ENCODE results near the gene SBF2. TPM values are rescaled to one million over a fixed set of nuclear protein-coding genes. Genes with fewer than 3 reads are reported as not detected.

SBF2 gene
- total RNA-seq, 1 donor: 61.2 TPM

DNA sequence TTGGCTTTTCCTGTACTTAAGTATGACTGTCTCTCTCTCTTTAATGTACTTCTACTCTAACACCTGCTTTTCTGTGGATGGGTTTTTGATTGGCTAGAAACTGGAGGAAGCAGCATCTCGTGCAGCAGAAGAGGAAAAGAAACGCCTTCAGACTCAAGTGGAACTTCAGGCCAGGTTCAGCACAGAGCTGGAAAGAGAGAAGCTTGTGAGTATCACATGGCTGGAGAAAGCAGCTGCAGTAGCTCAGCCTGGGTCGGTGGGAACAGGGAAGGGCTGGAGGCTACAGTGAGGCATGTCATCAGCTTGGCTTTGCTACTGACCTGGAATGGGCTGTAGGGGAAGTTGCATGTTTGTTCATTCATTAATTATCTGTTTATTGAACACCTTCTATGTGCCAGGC, 555.9 kb downstream of the SBF2 start:
- Histone ChIP-seq H3K79me2 (ENCODE audit: insufficient read depth, low read length) (peaks cover 12% of the 10 kb centered on the region), H3K4me1 (ENCODE audit: insufficient read depth, low read length) (no peaks in the 10 kb centered on the region), H3K9me3 (ENCODE audit: low read depth, low read length) (no peaks in the 10 kb centered on the region), H4K20me1 (ENCODE audit: insufficient read depth, low read length) (no peaks in the 10 kb centered on the region), H3K4me2 (ENCODE audit: insufficient read depth, low read length) (no peak overlapping the region), H3K27ac (ENCODE audit: low read depth, low read length) (no peak overlapping the region), H3K4me3 (ENCODE audit: insufficient read depth, low read length) (no peak overlapping the region), H3K36me3 (ENCODE audit: insufficient read depth, low read length) (peaks cover 41% of the 10 kb centered on the region), H3K27me3 (ENCODE audit: insufficient read depth, low read length) (no peaks in the 10 kb centered on the region), H2AFZ (ENCODE audit: low read length) (no peak overlapping the region)
- DNase-seq (ENCODE audit: insufficient read length, low spot score, missing footprints): no peak
- TF ChIP-seq, protein P1, sequence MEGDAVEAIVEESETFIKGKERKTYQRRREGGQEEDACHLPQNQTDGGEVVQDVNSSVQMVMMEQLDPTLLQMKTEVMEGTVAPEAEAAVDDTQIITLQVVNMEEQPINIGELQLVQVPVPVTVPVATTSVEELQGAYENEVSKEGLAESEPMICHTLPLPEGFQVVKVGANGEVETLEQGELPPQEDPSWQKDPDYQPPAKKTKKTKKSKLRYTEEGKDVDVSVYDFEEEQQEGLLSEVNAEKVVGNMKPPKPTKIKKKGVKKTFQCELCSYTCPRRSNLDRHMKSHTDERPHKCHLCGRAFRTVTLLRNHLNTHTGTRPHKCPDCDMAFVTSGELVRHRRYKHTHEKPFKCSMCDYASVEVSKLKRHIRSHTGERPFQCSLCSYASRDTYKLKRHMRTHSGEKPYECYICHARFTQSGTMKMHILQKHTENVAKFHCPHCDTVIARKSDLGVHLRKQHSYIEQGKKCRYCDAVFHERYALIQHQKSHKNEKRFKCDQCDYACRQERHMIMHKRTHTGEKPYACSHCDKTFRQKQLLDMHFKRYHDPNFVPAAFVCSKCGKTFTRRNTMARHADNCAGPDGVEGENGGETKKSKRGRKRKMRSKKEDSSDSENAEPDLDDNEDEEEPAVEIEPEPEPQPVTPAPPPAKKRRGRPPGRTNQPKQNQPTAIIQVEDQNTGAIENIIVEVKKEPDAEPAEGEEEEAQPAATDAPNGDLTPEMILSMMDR (IDR thresholded peaks at IDR 0.05; ENCODE audit: extremely low read depth, low read depth, low read length): no peak

DNA sequence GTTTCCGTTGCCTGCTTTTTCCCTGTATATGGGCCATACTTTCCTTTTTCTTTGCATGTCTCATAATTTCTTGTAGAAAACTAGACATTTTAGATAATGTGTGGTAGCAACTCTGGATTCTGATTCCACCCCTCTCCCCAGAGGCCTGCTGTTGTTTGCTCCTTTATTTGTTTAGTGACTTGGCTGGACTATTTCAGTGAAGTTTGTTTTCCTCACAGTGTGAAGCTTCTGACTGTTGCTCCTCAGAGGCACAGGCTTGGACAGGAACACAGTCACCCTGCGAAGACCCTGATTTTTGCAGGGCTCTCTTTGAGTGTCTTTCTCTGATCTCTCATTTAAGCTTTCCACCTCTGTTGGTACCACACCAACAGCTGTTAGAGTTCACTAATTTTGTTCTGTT, 557.7 kb downstream of the SBF2 start:
- Histone ChIP-seq H4K20me1 (ENCODE audit: insufficient read depth, low read length) (no peaks in the 10 kb centered on the region), H2AFZ (ENCODE audit: low read length) (no peak overlapping the region), H3K27ac (ENCODE audit: low read depth, low read length) (no peak overlapping the region), H3K27me3 (ENCODE audit: insufficient read depth, low read length) (no peaks in the 10 kb centered on the region), H3K9me3 (ENCODE audit: low read depth, low read length) (no peaks in the 10 kb centered on the region), H3K4me1 (ENCODE audit: insufficient read depth, low read length) (no peaks in the 10 kb centered on the region), H3K4me3 (ENCODE audit: insufficient read depth, low read length) (no peak overlapping the region), H3K79me2 (ENCODE audit: insufficient read depth, low read length) (peaks cover 12% of the 10 kb centered on the region), H3K4me2 (ENCODE audit: insufficient read depth, low read length) (no peak overlapping the region), H3K36me3 (ENCODE audit: insufficient read depth, low read length) (peaks cover 45% of the 10 kb centered on the region)
- DNase-seq (ENCODE audit: insufficient read length, low spot score, missing footprints): no peak
- TF ChIP-seq, protein P1 (IDR thresholded peaks at IDR 0.05; ENCODE audit: extremely low read depth, low read depth, low read length): no peak

DNA sequence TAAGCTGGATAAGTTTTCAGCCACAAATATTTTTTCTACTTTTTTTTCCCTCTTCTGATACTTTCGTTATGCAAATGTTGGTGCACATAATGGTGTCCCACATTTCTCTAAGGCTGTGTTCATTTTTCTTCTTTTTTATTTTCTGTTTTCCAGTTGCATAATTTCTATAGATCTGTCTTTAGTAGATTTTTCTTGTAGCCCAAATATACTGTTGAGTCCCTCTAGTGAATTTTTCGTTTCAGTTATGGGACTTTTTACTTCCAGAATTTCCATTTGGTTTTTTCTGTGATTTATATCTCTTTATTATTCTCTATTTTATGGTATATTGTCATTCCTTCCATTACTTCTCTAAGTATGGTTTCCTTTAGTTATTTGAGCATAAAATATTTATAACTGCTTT, 558.1 kb downstream of the SBF2 start:
- peaks cover 12% of the 10 kb centered on the region for H3K79me2 ChIP-seq (ENCODE audit: insufficient read depth, low read length)
- no peaks in the 10 kb centered on the region for H4K20me1 ChIP-seq (ENCODE audit: insufficient read depth, low read length)
- no peak overlapping the region for H3K4me2 ChIP-seq (ENCODE audit: insufficient read depth, low read length)
- H3K4me1 ChIP-seq (ENCODE audit: insufficient read depth, low read length): no peaks in the 10 kb centered on the region
- no peak overlapping the region for H3K4me3 ChIP-seq (ENCODE audit: insufficient read depth, low read length)
- no peak overlapping the region for H3K27ac ChIP-seq (ENCODE audit: low read depth, low read length)
- TF ChIP-seq, protein P1 (IDR thresholded peaks at IDR 0.05; ENCODE audit: extremely low read depth, low read depth, low read length): no peak
- H3K36me3 ChIP-seq (ENCODE audit: insufficient read depth, low read length): peaks cover 42% of the 10 kb centered on the region
- no peak for DNase-seq (ENCODE audit: insufficient read length, low spot score, missing footprints)
- H3K9me3 ChIP-seq (ENCODE audit: low read depth, low read length): no peaks in the 10 kb centered on the region
- H2AFZ ChIP-seq (ENCODE audit: low read length): no peak overlapping the region
- H3K27me3 ChIP-seq (ENCODE audit: insufficient read depth, low read length): no peaks in the 10 kb centered on the region

DNA sequence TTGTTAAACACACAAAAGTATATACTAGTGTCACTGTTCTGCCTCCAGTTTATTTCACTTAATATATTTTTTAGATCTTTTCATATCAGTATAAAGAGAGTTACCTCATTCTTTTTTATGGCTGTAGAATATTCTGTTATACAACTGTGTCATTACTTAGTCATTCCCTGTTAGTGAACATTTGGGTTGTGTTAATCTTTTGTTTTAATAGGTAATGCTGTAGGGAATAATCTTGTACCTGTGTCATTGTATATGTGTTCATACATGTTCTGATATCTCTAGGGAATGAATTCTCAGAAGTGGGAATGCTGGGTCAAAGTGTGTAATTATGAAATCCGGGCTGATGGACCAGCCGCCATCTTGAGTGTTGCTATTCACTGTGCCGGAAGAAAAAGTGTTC, 558.8 kb downstream of the SBF2 start:
- H3K36me3 ChIP-seq (ENCODE audit: insufficient read depth, low read length): peaks cover 40% of the 10 kb centered on the region

More for the DNA sequence above, 558.8 kb downstream of the SBF2 start:
- Histone ChIP-seq H3K79me2 (ENCODE audit: insufficient read depth, low read length) (peaks cover 12% of the 10 kb centered on the region), H2AFZ (ENCODE audit: low read length) (no peak overlapping the region), H3K4me3 (ENCODE audit: insufficient read depth, low read length) (no peak overlapping the region), H3K9me3 (ENCODE audit: low read depth, low read length) (no peaks in the 10 kb centered on the region), H3K27ac (ENCODE audit: low read depth, low read length) (no peak overlapping the region), H3K4me2 (ENCODE audit: insufficient read depth, low read length) (no peak overlapping the region), H3K4me1 (ENCODE audit: insufficient read depth, low read length) (no peaks in the 10 kb centered on the region), H3K27me3 (ENCODE audit: insufficient read depth, low read length) (no peaks in the 10 kb centered on the region), H4K20me1 (ENCODE audit: insufficient read depth, low read length) (no peaks in the 10 kb centered on the region)
- DNase-seq (ENCODE audit: insufficient read length, low spot score, missing footprints): no peak
- TF ChIP-seq, protein P1 (IDR thresholded peaks at IDR 0.05; ENCODE audit: extremely low read depth, low read depth, low read length): no peak

Data from osteoblast (primary cell).